Stimulated activated CD4-positive, alpha-beta T cell treated with anti-CD3 and anti-CD28 coated beads, Interleukin-4, amount 100 ng/mL, for 1 hour (primary cell): ENCODE data around the gene NPAS3.

Source experiments
- DNase-seq: peaks from one replicate; pipeline ENCODE4 v3.0.0-alpha.2; 2020

NPAS3 gene

GRCh38 chr14:33347796-33348195 lies 409.1 kb downstream of the NPAS3 start:
- no peak for DNase-seq

GRCh38 chr14:33348510-33348909 lies 409.8 kb downstream of the NPAS3 start:
- DNase-seq = no peak

GRCh38 chr14:33349871-33350270 lies 411.2 kb downstream of the NPAS3 start:
- no peak for DNase-seq

- DNase-seq = no peak
Observed at GRCh38 chr14:33350366-33350990, 411.8 kb downstream of the NPAS3 start.

- DNase-seq = no peak
Observed at GRCh38 chr14:33352821-33353220, 414.1 kb downstream of the NPAS3 start.

- no peak for DNase-seq
Observed at GRCh38 chr14:33356181-33356580, 417.5 kb downstream of the NPAS3 start.

GRCh38 chr14:33357225-33358010 lies 418.7 kb downstream of the NPAS3 start:
- no peak for DNase-seq

GRCh38 chr14:33359288-33359881 lies 420.7 kb downstream of the NPAS3 start:
- DNase-seq = no peak

GRCh38 chr14:33362934-33363333 lies 424.3 kb downstream of the NPAS3 start:
- no peak for DNase-seq

GRCh38 chr14:33363682-33364081 lies 425.0 kb downstream of the NPAS3 start:
- no peak for DNase-seq

- no peak for DNase-seq
Observed at GRCh38 chr14:33364466-33364865, 425.8 kb downstream of the NPAS3 start.

GRCh38 chr14:33369041-33369440 lies 430.4 kb downstream of the NPAS3 start:
- DNase-seq = no peak

- DNase-seq = no peak
Observed at GRCh38 chr14:33369972-33370371, 431.3 kb downstream of the NPAS3 start.

- DNase-seq = no peak
Observed at GRCh38 chr14:33370426-33370825, 431.7 kb downstream of the NPAS3 start.

- DNase-seq = no peak
Observed at GRCh38 chr14:33375196-33375595, 436.5 kb downstream of the NPAS3 start.

- DNase-seq = no peak
Observed at GRCh38 chr14:33375786-33376185, 437.1 kb downstream of the NPAS3 start.

GRCh38 chr14:33376510-33376909 lies 437.8 kb downstream of the NPAS3 start:
- no peak for DNase-seq

GRCh38 chr14:33377596-33378390 lies 439.1 kb downstream of the NPAS3 start:
- DNase-seq = no peak

GRCh38 chr14:33381717-33382116 lies 443.0 kb downstream of the NPAS3 start:
- DNase-seq = no peak

- no peak for DNase-seq
Observed at GRCh38 chr14:33386140-33386539, 447.5 kb downstream of the NPAS3 start.

GRCh38 chr14:33386781-33387180 lies 448.1 kb downstream of the NPAS3 start:
- no peak for DNase-seq

- no peak for DNase-seq
Observed at GRCh38 chr14:33390335-33390734, 451.7 kb downstream of the NPAS3 start.

GRCh38 chr14:33393231-33393894 lies 454.7 kb downstream of the NPAS3 start:
- no peak for DNase-seq
